HPDE6-E6E7 (cell line): Measurements from ENCODE around the gene HOXD10.

Experiments used
- DNase-seq: peaks from one replicate; pipeline ENCODE4 v3.0.0; 2011; ENCODE audit warnings: missing footprints; ENCODE audit errors: extremely low spot score

Gene HOXD10

GRCh38 chr2:176107731-176108181 lies 8.8 kb upstream of the HOXD10 start:
- DNase-seq = no peak

- DNase-seq = no peak
Observed at GRCh38 chr2:176109192-176109901, 7.2 kb upstream of the HOXD10 start.

GRCh38 chr2:176109946-176110345 lies 6.6 kb upstream of the HOXD10 start:
- no peak for DNase-seq

- DNase-seq = no peak
Observed at GRCh38 chr2:176110415-176111308, 5.9 kb upstream of the HOXD10 start.

- no peak for DNase-seq
Observed at GRCh38 chr2:176111309-176111663, 5.3 kb upstream of the HOXD10 start.

GRCh38 chr2:176111846-176112374 lies 4.7 kb upstream of the HOXD10 start:
- no peak for DNase-seq

GRCh38 chr2:176112375-176113302 lies 3.9 kb upstream of the HOXD10 start:
- no peak for DNase-seq

- DNase-seq = no peak
Observed at GRCh38 chr2:176114120-176114929, 2.3 kb upstream of the HOXD10 start.

- no peak for DNase-seq
Observed at GRCh38 chr2:176114930-176115625, 1.5 kb upstream of the HOXD10 start.

- no peak for DNase-seq
Observed at GRCh38 chr2:176117162-176117822, 714 bp downstream of the HOXD10 start.

GRCh38 chr2:176117823-176118371 lies 1.3 kb downstream of the HOXD10 start:
- no peak for DNase-seq

- no peak for DNase-seq
Observed at GRCh38 chr2:176118601-176119339, 2.2 kb downstream of the HOXD10 start.

- no peak for DNase-seq
Observed at GRCh38 chr2:176120364-176121189, 4.0 kb downstream of the HOXD10 start.

- no peak for DNase-seq
Observed at GRCh38 chr2:176121190-176122051, 4.8 kb downstream of the HOXD10 start.

GRCh38 chr2:176122052-176122682 lies 5.6 kb downstream of the HOXD10 start:
- no peak for DNase-seq
